HCT116 (cell line): ENCODE data around the gene RNF207.

Source experiments
- POLR2AphosphoS5 ChIP-seq: IDR thresholded peaks from 2 replicates; pipeline ENCODE4 v1.6.1; 2011; ENCODE audit warnings: mild to moderate bottlenecking, low read depth, low read length, moderate library complexity
- SIN3A ChIP-seq: IDR thresholded peaks from 2 replicates; pipeline ENCODE4 v1.6.1; 2012; ENCODE audit warnings: low read depth
- ZFX ChIP-seq: fragments of 450-650 bp; IDR thresholded peaks from 2 replicates; pipeline ENCODE4 v1.6.1; 2017
- TF ChIP-seq, protein P1 (sequence below), 3 experiments: fragments of 200-600 bp in 1 of 3; sonication (generic) in 1 of 3; IDR thresholded peaks in 2 of 3; conservative IDR thresholded peaks in 1 of 3; 2 replicates each; pipeline ENCODE4 v1.5.1; 2012 to 2017; ENCODE audit warnings: low read depth in 2 of 3, low read length in 2 of 3, antibody characterized with exemption in 1 of 3, borderline replicate concordance in 1 of 3, control low read depth in 1 of 3, mild to moderate bottlenecking in 1 of 3, mixed read lengths in 1 of 3, mixed run types in 1 of 3, moderate library complexity in 1 of 3; ENCODE audit not compliant: insufficient read depth in 1 of 3
- TF ChIP-seq, protein P2 (sequence below): IDR thresholded peaks from 2 replicates; pipeline ENCODE4 v1.6.1; 2011; ENCODE audit warnings: mild to moderate bottlenecking, low read length, moderate library complexity; ENCODE audit not compliant: insufficient replicate concordance; ENCODE audit errors: extremely low read depth
- TF ChIP-seq, protein P3 (sequence below): IDR thresholded peaks from 2 replicates; pipeline ENCODE4 v1.6.1; 2012

GRCh38 chr1:6185635-6186382, 20.1 kb upstream of the RNF207 start:
- TF ChIP-seq, protein P1, sequence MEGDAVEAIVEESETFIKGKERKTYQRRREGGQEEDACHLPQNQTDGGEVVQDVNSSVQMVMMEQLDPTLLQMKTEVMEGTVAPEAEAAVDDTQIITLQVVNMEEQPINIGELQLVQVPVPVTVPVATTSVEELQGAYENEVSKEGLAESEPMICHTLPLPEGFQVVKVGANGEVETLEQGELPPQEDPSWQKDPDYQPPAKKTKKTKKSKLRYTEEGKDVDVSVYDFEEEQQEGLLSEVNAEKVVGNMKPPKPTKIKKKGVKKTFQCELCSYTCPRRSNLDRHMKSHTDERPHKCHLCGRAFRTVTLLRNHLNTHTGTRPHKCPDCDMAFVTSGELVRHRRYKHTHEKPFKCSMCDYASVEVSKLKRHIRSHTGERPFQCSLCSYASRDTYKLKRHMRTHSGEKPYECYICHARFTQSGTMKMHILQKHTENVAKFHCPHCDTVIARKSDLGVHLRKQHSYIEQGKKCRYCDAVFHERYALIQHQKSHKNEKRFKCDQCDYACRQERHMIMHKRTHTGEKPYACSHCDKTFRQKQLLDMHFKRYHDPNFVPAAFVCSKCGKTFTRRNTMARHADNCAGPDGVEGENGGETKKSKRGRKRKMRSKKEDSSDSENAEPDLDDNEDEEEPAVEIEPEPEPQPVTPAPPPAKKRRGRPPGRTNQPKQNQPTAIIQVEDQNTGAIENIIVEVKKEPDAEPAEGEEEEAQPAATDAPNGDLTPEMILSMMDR (IDR thresholded peaks at IDR 0.05 in 2 of 3, conservative IDR thresholded peaks at IDR 0.05 in 1 of 3; ENCODE audit: borderline replicate concordance in 1 of 3, insufficient read depth in 1 of 3, low read depth in 2 of 3, low read length in 2 of 3), result peak; percentile 61 to 70 (median 68); a peak in 5 of 6 replicates
- TF ChIP-seq, protein P2, sequence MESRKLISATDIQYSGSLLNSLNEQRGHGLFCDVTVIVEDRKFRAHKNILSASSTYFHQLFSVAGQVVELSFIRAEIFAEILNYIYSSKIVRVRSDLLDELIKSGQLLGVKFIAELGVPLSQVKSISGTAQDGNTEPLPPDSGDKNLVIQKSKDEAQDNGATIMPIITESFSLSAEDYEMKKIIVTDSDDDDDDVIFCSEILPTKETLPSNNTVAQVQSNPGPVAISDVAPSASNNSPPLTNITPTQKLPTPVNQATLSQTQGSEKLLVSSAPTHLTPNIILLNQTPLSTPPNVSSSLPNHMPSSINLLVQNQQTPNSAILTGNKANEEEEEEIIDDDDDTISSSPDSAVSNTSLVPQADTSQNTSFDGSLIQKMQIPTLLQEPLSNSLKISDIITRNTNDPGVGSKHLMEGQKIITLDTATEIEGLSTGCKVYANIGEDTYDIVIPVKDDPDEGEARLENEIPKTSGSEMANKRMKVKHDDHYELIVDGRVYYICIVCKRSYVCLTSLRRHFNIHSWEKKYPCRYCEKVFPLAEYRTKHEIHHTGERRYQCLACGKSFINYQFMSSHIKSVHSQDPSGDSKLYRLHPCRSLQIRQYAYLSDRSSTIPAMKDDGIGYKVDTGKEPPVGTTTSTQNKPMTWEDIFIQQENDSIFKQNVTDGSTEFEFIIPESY, result no peak
- TF ChIP-seq, protein P3, sequence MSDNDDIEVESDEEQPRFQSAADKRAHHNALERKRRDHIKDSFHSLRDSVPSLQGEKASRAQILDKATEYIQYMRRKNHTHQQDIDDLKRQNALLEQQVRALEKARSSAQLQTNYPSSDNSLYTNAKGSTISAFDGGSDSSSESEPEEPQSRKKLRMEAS, result no peak
- TF ChIP-seq POLR2AphosphoS5, result 0 out of 2 replicates have a peak, but pooled peaks have one; percentile 14
- TF ChIP-seq SIN3A, result no peak
- TF ChIP-seq ZFX, result no peak
